DOHH2 (cell line): Measurements from ENCODE around the gene PCCA.

Experiments
- EZH2phosphoT487 ChIP-seq: fragments of 200-600 bp; sonication (generic); IDR thresholded peaks from 2 replicates; pipeline ENCODE4 v1.6.1; 2017; ENCODE audit warnings: borderline replicate concordance, mild to moderate bottlenecking, antibody characterized with exemption, low read length, moderate library complexity, mixed read lengths
- TF ChIP-seq, protein P1 (sequence below): fragments of 200-600 bp; sonication (generic); IDR thresholded peaks from one replicate; pipeline ENCODE4 v1.5.1; 2014; ENCODE audit warnings: antibody characterized with exemption, mild to moderate bottlenecking, low read depth, low read length; ENCODE audit not compliant: poor library complexity, severe bottlenecking

- TF ChIP-seq, protein P1, sequence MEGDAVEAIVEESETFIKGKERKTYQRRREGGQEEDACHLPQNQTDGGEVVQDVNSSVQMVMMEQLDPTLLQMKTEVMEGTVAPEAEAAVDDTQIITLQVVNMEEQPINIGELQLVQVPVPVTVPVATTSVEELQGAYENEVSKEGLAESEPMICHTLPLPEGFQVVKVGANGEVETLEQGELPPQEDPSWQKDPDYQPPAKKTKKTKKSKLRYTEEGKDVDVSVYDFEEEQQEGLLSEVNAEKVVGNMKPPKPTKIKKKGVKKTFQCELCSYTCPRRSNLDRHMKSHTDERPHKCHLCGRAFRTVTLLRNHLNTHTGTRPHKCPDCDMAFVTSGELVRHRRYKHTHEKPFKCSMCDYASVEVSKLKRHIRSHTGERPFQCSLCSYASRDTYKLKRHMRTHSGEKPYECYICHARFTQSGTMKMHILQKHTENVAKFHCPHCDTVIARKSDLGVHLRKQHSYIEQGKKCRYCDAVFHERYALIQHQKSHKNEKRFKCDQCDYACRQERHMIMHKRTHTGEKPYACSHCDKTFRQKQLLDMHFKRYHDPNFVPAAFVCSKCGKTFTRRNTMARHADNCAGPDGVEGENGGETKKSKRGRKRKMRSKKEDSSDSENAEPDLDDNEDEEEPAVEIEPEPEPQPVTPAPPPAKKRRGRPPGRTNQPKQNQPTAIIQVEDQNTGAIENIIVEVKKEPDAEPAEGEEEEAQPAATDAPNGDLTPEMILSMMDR, result no peak
- TF ChIP-seq EZH2phosphoT487, result no peak
Observed at GRCh38 chr13:100197116-100197515, 108.2 kb downstream of the PCCA start.
